Neutrophil (primary cell): ENCODE results near the gene SYNGR2.

Experiments
- H3K27ac ChIP-seq: fragments of 200-600 bp; sonication (generic); 2 replicates; pipeline ENCODE4 v1.5.1; 2016; ENCODE audit warnings: mild to moderate bottlenecking, moderate library complexity
- H3K27me3 ChIP-seq: fragments of 200-600 bp; sonication (generic); 2 replicates; pipeline ENCODE4 v1.6.0; 2016; ENCODE audit warnings: mild to moderate bottlenecking
- H3K36me3 ChIP-seq: fragments of 200-600 bp; sonication (generic); 2 replicates; pipeline ENCODE4 v1.5.1; 2017
- H3K4me1 ChIP-seq, 2 experiments: fragments of 200-600 bp in 1 of 2; sonication (generic) in 1 of 2; 1 replicate in 1 of 2; 2 replicates in 1 of 2; pipeline versions ENCODE4 v1.5.1 to v1.6.1; 2013 to 2016; ENCODE audit warnings: low read depth in 1 of 2, low read length in 1 of 2, mild to moderate bottlenecking in 1 of 2, moderate library complexity in 1 of 2; ENCODE audit not compliant: control insufficient read depth in 1 of 2, insufficient read depth in 1 of 2
- H3K4me3 ChIP-seq, 2 experiments: fragments of 200-600 bp in 1 of 2; sonication (generic) in 1 of 2; 1 replicate in 1 of 2; 2 replicates in 1 of 2; pipeline ENCODE4 v1.5.1; 2013 to 2016; ENCODE audit warnings: low read depth in 1 of 2, low read length in 1 of 2, mild to moderate bottlenecking in 1 of 2, moderate library complexity in 1 of 2
- H3K9me3 ChIP-seq: fragments of 200-600 bp; sonication (generic); 2 replicates; pipeline ENCODE4 v1.5.1; 2016
- TF ChIP-seq, protein P1 (sequence below): fragments of 200-600 bp; sonication (generic); IDR thresholded peaks from 2 replicates; pipeline ENCODE4 v1.5.1; 2016; ENCODE audit warnings: antibody characterized with exemption

The SYNGR2 gene

GRCh38 chr17:78180508-78180907 lies 12.1 kb downstream of the SYNGR2 start:
- TF ChIP-seq, protein P1, sequence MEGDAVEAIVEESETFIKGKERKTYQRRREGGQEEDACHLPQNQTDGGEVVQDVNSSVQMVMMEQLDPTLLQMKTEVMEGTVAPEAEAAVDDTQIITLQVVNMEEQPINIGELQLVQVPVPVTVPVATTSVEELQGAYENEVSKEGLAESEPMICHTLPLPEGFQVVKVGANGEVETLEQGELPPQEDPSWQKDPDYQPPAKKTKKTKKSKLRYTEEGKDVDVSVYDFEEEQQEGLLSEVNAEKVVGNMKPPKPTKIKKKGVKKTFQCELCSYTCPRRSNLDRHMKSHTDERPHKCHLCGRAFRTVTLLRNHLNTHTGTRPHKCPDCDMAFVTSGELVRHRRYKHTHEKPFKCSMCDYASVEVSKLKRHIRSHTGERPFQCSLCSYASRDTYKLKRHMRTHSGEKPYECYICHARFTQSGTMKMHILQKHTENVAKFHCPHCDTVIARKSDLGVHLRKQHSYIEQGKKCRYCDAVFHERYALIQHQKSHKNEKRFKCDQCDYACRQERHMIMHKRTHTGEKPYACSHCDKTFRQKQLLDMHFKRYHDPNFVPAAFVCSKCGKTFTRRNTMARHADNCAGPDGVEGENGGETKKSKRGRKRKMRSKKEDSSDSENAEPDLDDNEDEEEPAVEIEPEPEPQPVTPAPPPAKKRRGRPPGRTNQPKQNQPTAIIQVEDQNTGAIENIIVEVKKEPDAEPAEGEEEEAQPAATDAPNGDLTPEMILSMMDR = no peak
- H3K9me3 ChIP-seq = no peaks in the 10 kb centered on the region
- H3K27ac ChIP-seq = no peak overlapping the region
- no peak overlapping the region for H3K4me3 ChIP-seq
- H3K4me1 ChIP-seq = peaks cover 17 to 18% of the 10 kb centered on the region in 2 experiments
- H3K27me3 ChIP-seq = no peaks in the 10 kb centered on the region
- no peaks in the 10 kb centered on the region for H3K36me3 ChIP-seq

DNA sequence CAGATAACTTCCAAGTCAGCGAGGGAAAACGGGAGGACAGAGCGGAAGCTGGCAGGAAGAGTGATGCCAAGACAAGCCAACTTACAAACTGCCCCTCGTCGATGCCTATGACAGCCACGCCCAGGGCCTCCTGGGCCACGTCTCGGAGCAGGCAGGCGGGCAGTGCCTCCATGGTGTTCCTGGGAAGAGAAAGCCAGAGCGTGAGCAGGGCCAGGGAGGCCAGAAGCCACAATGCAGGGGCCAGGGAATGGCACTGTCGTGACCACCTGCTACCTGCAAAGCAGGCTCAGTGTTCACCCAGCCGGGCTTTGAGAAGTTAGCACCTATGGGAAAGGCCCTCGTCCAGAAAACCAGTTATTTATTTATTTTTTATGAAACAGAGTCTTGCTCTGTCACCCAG lies 14.1 kb downstream of the SYNGR2 start:
- Histone ChIP-seq H3K27me3 (no peaks in the 10 kb centered on the region), H3K36me3 (no peaks in the 10 kb centered on the region), H3K9me3 (no peaks in the 10 kb centered on the region), H3K4me1 (peaks cover 13 to 14% of the 10 kb centered on the region in 2 experiments), H3K27ac (no peak overlapping the region), H3K4me3 (no peak overlapping the region)
- TF ChIP-seq, protein P1 = no peak

- Histone ChIP-seq H3K4me3 (no peak overlapping the region), H3K4me1 (peaks cover 14% of the 10 kb centered on the region in 2 experiments), H3K27ac (no peak overlapping the region), H3K27me3 (no peaks in the 10 kb centered on the region), H3K9me3 (no peaks in the 10 kb centered on the region), H3K36me3 (no peaks in the 10 kb centered on the region)
- TF ChIP-seq, protein P1 = no peak
Observed at GRCh38 chr17:78183916-78184315, 15.5 kb downstream of the SYNGR2 start.

DNA sequence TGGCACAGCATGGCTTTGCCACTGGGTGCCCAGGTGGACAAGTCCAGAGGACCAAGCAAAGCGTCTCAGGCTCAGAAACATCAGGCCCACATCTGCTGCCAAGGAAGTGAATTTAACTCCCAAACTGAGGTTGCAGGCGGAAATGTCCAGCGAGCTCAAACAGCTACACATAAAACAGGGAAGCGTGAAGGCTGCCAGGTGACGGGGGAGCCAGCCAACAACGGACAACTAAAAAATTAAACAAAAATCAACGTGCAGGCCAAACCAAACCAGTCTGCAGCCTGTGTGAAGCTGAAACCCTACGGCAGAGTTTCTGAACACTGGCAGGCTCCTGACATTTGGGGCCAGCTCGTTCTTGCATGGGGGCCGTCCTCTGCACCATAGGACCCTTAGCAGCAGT lies 16.0 kb downstream of the SYNGR2 start:
- Histone ChIP-seq H3K9me3 (no peaks in the 10 kb centered on the region), H3K27ac (no peak overlapping the region), H3K27me3 (no peaks in the 10 kb centered on the region), H3K4me1 (peaks cover 14% of the 10 kb centered on the region in 2 experiments), H3K36me3 (no peaks in the 10 kb centered on the region), H3K4me3 (no peak overlapping the region)
- TF ChIP-seq, protein P1 = no peak

GRCh38 chr17:78184868-78185267 lies 16.5 kb downstream of the SYNGR2 start:
- no peaks in the 10 kb centered on the region for H3K36me3 ChIP-seq
- H3K4me3 ChIP-seq = no peak overlapping the region
- H3K27me3 ChIP-seq = no peaks in the 10 kb centered on the region
- TF ChIP-seq, protein P1 = no peak
- no peak overlapping the region for H3K27ac ChIP-seq
- H3K4me1 ChIP-seq = peaks cover 14% of the 10 kb centered on the region in 2 experiments
- H3K9me3 ChIP-seq = no peaks in the 10 kb centered on the region
